Keratinocyte (primary cell): Measurements from ENCODE around the gene CHAF1A. TPM values are rescaled to one million over a fixed set of nuclear protein-coding genes. Genes with fewer than 3 reads are reported as not detected.

Source experiments
- DNase-seq: peaks from one replicate; pipeline ENCODE4 v3.0.0-alpha.2; 2011; ENCODE audit warnings: low read depth, missing footprints, low spot score
- FAIRE-seq: peaks from 2 replicates; lab custom pipeline; 2011; peaks lifted over from hg19 to GRCh38; lab: Jason Lieb, UNC
- H2AFZ ChIP-seq: 2 replicates; pipeline ENCODE4 v1.6.0; 2012; ENCODE audit warnings: low read length, control low read depth, inconsistent platforms; ENCODE audit not compliant: control insufficient read depth
- H3K27ac ChIP-seq: 2 replicates; pipeline ENCODE4 v1.5.1; 2011; ENCODE audit warnings: low read length; ENCODE audit not compliant: control insufficient read depth, insufficient read depth
- H3K27me3 ChIP-seq: 3 replicates; pipeline ENCODE4 v1.6.0; 2011; ENCODE audit warnings: low read length; ENCODE audit not compliant: control insufficient read depth, insufficient read depth; ENCODE audit errors: extremely low read depth
- H3K36me3 ChIP-seq, 2 experiments: 2 replicates in 1 of 2; 3 replicates in 1 of 2; pipeline ENCODE4 v1.5.1; 2011; ENCODE audit warnings: low read length in 2 of 2, mild to moderate bottlenecking in 1 of 2; ENCODE audit not compliant: control insufficient read depth in 2 of 2, insufficient read depth in 2 of 2; ENCODE audit errors: extremely low read depth in 1 of 2
- H3K4me1 ChIP-seq: 3 replicates; pipeline ENCODE4 v1.5.1; 2011; ENCODE audit warnings: low read length; ENCODE audit not compliant: control insufficient read depth, insufficient read depth; ENCODE audit errors: extremely low read depth
- H3K4me2 ChIP-seq: 3 replicates; pipeline ENCODE4 v1.6.0; 2011; ENCODE audit warnings: low read depth, low read length; ENCODE audit not compliant: control insufficient read depth, insufficient read depth; ENCODE audit errors: extremely low read depth
- H3K4me3 ChIP-seq, 3 experiments: fragments of 200-600 bp in 1 of 3; sonication (generic) in 1 of 3; 2 replicates in 2 of 3; 3 replicates in 1 of 3; pipeline ENCODE4 v1.5.1; 2011 to 2016; ENCODE audit warnings: low read length in 3 of 3, mild to moderate bottlenecking in 3 of 3, control low read depth in 2 of 3, inconsistent platforms in 1 of 3, low read depth in 1 of 3, mixed read lengths in 1 of 3, mixed run types in 1 of 3, moderate library complexity in 1 of 3; ENCODE audit not compliant: control insufficient read depth in 2 of 3, insufficient read depth in 2 of 3; ENCODE audit errors: extremely low read depth in 1 of 3
- H3K79me2 ChIP-seq: 2 replicates; pipeline ENCODE4 v1.6.0; 2012; ENCODE audit warnings: low read length; ENCODE audit not compliant: control insufficient read depth, insufficient read depth
- H3K9ac ChIP-seq: 3 replicates; pipeline ENCODE4 v1.6.0; 2011; ENCODE audit warnings: low read length; ENCODE audit not compliant: control insufficient read depth, insufficient read depth; ENCODE audit errors: extremely low read depth
- H3K9me1 ChIP-seq: 3 replicates; pipeline ENCODE4 v1.6.0; 2011; ENCODE audit warnings: low read length; ENCODE audit not compliant: control insufficient read depth, insufficient read depth; ENCODE audit errors: extremely low read depth
- H3K9me3 ChIP-seq: 2 replicates; pipeline ENCODE4 v1.5.1; 2012; ENCODE audit warnings: low read depth, low read length; ENCODE audit not compliant: control insufficient read depth
- H4K20me1 ChIP-seq: 3 replicates; pipeline ENCODE4 v1.6.0; 2011; ENCODE audit warnings: low read length; ENCODE audit not compliant: control insufficient read depth, insufficient read depth; ENCODE audit errors: extremely low read depth
- CTCF ChIP-seq, 3 experiments: IDR thresholded peaks in 1 of 3; conservative IDR thresholded peaks in 1 of 3; optimal IDR thresholded peaks in 1 of 3; 2 replicates in 2 of 3; 3 replicates in 1 of 3; pipeline versions ENCODE3 to v1.5.1; 2011; ENCODE audit warnings: low read length in 3 of 3, mild to moderate bottlenecking in 3 of 3, moderate library complexity in 2 of 3, control low read depth in 1 of 3, inconsistent platforms in 1 of 3; ENCODE audit not compliant: insufficient read depth in 2 of 3; ENCODE audit errors: extremely low read depth in 1 of 3
- EZH2 ChIP-seq: IDR thresholded peaks from one replicate; pipeline ENCODE4 v1.6.1; 2012; ENCODE audit warnings: inconsistent platforms, mild to moderate bottlenecking, low read length, moderate library complexity
- dilution Hi-C: fragments of 300-500 bp; cut with MboI; formaldehyde crosslinking; loops from one replicate; pipeline ENCODE4 v1.7.0; 2020; ENCODE audit warnings: low sequenced_read_pairs; ENCODE audit not compliant: extremely low pct_ligation_motif_present
- polyA plus RNA-seq, 5 experiments: library from polyadenylated mRNA; depleted of rRNA in 3 of 5; stranded (reverse) in 3 of 5; stranded (forward) in 1 of 5; unstranded in 1 of 5; fragments of >200 nt; gene quantifications; 1 replicate in 1 of 5; 2 replicates in 3 of 5; 3 replicates in 1 of 5; pipeline versions ENCODE4 v1.2.1 to v1.2.3, GENCODE V29; 2011 to 2012; ENCODE audit warnings: missing spikeins in 2 of 5, low read depth in 1 of 5, low replicate concordance in 1 of 5

CHAF1A gene
- polyA plus RNA-seq, 1 donor (not counting 4 experiments of a cell fraction or from before 2014, with no cell fraction given), result 10.6 TPM

DNA sequence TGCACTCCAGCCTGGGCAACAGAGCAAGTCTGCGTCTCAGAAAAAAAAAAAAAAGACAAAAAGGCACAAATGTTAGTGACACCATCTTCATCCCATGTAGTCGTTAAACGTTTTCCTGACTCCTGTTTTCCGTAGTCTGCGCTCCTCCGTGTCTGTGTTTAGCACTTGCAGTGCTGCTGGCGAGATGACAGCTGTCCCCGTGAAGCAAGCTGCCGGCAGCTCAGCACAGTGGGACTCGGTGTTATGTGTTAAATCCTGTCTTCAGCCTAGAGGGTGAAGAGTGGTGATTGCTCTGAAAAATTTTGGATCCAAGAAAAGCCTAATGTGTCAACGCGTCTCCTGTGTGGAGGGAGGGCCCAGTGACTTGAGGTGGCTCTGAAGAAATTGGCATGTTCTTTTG, 36.8 kb downstream of the CHAF1A start:
- Histone ChIP-seq H3K27ac (no peak overlapping the region), H3K9me3 (no peaks in the 10 kb centered on the region), H4K20me1 (no peaks in the 10 kb centered on the region), H3K4me3 (no peak overlapping the region), H3K27me3 (no peaks in the 10 kb centered on the region), H3K79me2 (no peaks in the 10 kb centered on the region), H3K36me3 (peaks cover 11 to 26% of the 10 kb centered on the region in 2 experiments), H3K9me1 (no peaks in the 10 kb centered on the region), H3K4me2 (no peak overlapping the region), H3K9ac (no peak overlapping the region), H2AFZ (no peak overlapping the region), H3K4me1 (no peaks in the 10 kb centered on the region)
- TF ChIP-seq CTCF (optimal IDR thresholded peaks at IDR 0.05 in 1 of 3, IDR thresholded peaks at IDR 0.05 in 1 of 3, conservative IDR thresholded peaks at IDR 0.05 in 1 of 3; ENCODE audit: extremely low read depth in 1 of 3, insufficient read depth in 2 of 3, low read length in 3 of 3), result no peak
- TF ChIP-seq EZH2, result no peak
- no peak for DNase-seq
- no peak for FAIRE-seq
- dilution Hi-C loops, result no loop called here

DNA sequence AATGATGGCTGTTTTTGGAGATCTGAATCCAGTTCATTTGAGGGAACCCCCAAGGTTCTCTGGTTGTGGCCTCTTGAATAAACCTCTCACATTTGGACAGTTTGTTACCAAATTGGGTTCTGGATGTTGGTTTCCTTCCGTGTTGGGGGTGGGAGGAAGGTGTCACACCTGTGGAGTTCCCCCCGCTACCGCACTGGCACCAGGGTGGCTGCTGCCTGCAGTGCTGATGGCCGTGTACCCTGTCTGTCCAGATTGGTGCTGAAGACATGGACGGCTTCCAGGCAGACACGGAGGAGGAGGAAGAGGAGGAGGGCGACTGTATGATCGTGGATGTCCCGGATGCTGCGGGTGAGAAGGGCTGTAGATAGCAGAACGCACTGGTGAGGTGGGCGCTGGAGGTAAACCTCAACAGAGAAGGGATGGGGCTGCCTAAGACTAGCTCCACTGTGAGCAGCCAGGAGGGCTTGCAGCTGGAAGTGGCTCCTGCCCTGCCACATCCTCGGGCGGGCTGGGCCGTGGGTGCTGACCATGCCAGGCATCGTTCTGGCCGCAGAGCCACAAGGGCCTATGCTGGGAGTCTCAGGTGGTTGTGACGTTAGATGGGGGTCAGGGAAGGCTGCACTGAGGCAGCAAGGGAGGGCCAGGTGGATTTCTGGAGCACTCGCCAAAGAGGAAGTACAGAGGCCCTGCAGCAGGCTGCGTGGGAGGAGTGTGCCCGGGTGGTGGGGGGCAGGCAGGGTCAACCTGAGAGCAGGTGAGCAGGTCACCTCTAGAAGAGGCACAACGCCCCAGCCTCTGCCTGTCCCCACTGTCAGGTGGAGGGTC, 39.8 kb downstream of the CHAF1A start:
- Histone ChIP-seq H3K4me3 (no peak overlapping the region), H3K4me1 (no peaks in the 10 kb centered on the region), H3K27ac (no peak overlapping the region), H3K9me3 (no peaks in the 10 kb centered on the region), H3K9ac (no peak overlapping the region), H3K9me1 (no peaks in the 10 kb centered on the region), H3K27me3 (no peaks in the 10 kb centered on the region), H4K20me1 (no peaks in the 10 kb centered on the region), H3K79me2 (no peaks in the 10 kb centered on the region), H2AFZ (no peak overlapping the region), H3K4me2 (no peak overlapping the region), H3K36me3 (peaks cover 32 to 40% of the 10 kb centered on the region in 2 experiments)
- DNase-seq, result no peak
- TF ChIP-seq CTCF (optimal IDR thresholded peaks at IDR 0.05 in 1 of 3, IDR thresholded peaks at IDR 0.05 in 1 of 3, conservative IDR thresholded peaks at IDR 0.05 in 1 of 3; ENCODE audit: extremely low read depth in 1 of 3, insufficient read depth in 2 of 3, low read length in 3 of 3) (no peak), EZH2 (no peak)
- no peak for FAIRE-seq
- dilution Hi-C loops, result no loop called here
